ENCODE results near the gene GALNTL6.
"Not testable (repeated sequence)": the region's sequence is repeated elsewhere in the genome, so short reads cannot be mapped to it uniquely, and the experiment has no call there.

GALNTL6 gene

DNA sequence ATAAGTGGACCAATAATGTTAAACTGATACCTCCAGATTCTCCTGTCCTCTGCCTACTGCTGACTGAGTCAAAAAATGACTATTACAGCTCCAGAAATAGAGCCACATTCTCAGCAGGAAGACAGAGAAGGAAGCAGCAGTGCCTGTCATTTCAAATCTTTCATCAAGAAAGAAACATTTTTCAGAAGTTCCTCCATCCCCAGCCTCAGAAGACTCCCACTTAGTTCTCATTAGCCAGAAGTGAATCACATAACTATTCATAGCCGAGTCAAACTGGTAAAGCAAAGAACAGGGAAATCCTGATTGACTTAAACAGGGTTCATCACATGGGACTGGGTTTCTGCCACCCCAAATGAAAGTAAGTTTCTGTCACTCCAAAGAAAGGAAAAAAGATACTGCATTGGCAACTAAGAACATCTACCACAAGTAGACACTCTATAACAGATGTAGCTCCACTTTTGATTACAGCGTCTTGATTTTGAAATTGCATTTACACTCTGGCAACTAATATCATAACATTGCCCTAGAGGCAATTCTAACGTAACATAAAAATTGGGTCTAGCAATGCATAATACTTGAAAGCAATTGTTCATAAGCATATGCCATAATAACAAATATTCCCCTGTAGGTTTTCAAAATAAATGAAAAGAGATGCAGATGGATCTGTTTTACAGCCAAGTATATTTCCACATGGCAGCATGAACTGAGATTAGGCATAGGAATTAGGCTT is 599.8 kb downstream of the GALNTL6 start:
- no peak for DNase-seq

DNA sequence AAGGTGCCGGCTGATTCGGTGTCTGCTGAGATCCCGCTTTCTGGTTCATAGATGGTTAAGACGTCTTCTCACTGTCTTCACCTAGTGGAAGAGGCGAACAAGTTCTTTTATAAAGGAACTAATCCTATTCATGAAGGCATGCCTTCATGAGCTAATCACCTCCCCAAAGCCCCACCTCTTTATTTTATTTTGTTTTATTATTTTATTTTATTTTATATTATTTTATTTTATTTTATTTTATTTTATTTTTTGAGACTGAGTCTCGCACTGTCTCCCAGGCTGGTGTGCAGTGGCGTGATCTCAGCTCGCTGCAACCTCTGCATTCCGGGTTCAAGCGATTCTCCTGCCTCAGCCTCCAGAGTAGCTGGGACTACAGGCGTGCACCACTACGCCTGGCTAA is 615.8 kb downstream of the GALNTL6 start:
- not testable (repeated sequence) for DNase-seq

DNA sequence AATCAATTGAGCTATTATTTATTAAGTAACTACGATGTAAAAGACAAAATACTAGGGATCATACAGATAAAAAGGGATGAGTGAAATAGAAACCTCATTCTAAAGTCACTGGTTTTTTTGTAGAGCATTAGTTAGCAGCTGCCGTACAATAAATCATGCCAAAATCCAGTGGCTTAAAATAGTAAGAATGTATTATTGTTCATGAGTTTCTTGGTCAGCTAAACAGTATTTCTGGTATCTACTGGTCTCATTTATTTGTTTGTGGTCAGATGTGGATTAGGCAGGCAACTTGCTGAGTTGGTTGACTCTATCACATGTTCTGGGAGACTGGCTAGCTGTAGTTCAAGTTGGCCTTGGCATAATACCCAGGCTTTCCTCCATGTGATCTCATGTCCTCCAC is 667.3 kb downstream of the GALNTL6 start:
- no peak for DNase-seq

DNA sequence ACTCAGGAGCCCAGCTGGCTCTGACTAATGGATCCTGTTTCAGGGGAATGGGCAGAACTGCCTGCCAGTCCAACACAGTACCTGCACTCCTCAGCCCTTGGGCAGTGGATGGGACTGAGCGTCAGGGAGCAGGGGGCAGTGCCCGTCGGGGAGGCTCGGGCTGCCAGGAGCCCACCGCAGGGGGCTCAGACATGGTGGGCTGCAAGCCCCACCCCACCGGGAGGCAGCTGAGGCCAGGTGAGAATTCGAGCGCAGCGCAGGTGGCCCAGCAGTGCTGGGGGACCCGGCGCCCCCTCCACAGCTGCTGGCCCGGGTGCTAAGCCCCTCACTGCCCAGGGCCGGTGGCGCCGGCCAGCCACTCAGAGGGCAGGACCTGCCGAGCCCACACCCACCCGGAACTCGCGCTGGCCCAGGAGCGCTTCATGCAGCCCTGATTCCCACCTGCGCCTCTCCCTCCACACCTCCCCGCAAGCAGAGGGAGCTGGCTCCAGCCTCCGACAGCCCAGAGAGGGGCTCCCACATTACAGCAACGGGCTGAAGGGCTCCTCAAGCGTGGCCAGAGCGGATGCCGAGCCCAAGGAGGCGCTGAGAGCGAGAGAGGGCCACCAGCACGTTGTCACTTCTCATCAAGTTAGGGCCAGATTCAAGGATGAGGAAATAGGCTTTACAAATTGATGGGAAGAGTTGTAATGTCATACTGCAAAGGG is 668.8 kb downstream of the GALNTL6 start:
- DNase-seq = no peak

DNA sequence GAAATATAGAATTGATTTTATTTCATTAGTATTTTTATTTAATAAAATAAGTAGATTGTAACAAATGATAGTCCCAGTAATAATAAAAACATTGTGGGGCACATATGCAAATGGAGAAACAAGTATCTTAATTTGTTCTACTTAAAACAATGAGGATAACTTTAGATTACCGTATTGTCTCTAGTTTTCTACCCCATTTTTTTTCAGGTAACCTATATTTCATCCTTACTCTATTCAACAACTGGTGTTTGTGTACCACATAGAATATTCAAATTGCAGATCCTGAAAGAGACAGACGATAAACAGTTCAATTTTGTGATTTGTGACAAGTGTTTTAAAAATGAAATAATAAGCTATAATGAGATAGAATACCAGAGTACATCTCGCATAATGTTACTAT is 671.8 kb downstream of the GALNTL6 start:
- no peak for DNase-seq

DNA sequence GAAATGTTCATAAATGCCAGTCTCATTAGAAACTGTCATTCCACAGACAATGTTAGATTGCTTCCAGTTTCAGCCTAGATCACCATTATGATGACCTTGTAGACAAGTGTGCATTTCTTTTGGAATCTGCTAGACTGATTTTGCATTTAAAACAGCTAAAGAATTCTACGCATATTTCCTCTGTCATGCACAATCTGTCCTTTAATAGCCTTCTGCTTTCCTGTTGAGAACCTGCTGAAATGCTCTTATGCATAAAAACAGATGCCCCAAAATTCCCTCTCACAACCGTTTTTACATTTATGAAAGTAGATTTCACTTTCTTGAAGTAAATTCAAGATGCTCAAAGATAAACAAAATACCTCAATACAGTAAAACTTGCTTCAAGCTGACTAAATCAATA is 673.3 kb downstream of the GALNTL6 start:
- no peak for DNase-seq

DNA sequence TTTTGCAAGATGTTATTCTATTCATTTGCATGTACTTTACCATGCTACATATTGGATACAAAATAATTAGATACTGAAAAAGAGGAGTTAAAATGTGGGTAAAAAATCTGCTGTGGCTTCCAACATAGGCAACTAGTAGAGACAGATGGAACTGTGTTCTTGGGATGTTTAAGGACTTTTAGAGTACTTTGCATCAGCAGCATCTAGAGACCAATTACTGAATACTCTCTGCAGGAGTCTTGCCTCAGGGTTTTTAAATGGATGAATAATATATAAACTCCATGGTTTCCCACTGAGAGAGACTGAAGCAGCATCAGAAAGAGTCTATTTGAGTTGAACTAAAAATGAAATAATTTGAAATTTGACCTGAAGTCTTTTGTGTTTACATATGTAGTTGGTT is 676.7 kb downstream of the GALNTL6 start:
- DNase-seq = no peak

DNA sequence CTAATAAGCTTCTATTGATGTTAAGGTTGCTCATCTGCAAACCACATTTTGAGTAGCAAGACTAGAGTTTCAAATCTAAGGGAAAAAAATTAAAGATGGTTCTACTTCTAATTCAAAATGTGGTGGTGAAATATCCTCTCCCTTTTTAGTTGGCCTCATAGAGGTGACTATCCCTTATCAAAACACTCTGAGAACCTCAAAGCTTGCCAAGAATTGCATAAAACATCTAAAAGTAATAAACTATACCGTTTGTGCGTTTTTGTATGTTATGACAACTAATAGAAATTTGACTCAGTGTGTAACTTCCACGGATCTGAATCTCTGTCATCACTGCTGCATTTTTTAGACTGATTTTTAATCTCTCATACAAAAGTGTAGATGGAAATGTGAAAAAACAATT is 682.6 kb downstream of the GALNTL6 start:
- no peak for DNase-seq

DNA sequence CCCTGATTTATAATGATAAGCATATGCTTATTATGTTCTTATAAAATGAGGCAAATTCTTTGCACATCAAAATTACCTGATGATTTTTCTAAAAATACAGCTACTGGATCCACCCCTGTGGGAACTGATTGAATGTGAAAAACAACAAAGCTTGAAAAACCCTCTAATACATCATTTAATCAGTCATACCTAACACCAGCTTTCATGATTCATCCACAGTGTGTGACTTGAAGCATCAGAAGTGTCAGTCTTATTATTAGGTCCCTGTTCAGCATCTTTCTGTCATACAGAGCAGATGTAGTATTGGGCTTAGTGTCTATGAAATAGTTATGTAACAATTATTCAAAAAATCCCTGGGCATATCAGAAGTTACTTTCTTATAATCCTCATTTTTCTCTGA is 684.1 kb downstream of the GALNTL6 start:
- no peak for DNase-seq

DNA sequence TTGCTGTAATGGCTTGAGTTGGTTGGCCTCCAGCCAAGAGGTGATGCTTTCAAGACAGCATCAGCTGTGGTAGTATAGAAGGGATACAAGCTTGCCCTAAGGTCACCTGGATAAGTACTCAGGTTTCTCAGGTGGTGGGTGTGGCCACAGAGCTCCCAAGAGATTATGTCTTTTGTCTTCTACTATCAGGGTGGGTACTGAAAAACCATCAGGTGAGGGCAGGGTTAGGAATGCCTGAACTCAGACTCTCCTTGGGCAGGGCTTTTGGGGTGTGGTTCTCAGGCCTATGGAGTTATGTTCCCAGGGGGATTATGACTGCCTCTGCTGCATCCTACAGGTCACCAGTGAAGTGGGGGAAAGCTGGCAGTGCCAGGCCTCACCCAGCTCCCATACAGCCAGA is 700.8 kb downstream of the GALNTL6 start:
- DNase-seq = no peak

DNA sequence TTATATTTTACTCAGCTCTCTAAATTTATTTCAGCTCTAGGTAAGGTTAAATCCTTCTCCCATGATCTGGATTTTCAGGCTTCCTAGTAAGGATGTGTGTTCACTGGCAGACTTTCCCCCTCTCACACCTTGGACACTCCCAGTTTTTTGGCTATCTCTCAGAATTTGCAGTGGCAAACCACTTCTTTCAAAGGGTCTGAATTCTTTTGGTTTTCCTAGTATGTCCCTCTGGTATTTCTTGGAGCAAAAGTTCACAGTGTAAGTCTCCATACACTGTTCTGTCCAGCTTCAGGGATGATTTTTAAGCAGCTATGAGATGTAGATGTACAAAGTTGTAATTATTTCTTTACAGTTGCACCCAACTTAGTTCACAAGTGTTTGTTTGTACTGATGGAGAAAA is 701.6 kb downstream of the GALNTL6 start:
- DNase-seq = no peak

DNA sequence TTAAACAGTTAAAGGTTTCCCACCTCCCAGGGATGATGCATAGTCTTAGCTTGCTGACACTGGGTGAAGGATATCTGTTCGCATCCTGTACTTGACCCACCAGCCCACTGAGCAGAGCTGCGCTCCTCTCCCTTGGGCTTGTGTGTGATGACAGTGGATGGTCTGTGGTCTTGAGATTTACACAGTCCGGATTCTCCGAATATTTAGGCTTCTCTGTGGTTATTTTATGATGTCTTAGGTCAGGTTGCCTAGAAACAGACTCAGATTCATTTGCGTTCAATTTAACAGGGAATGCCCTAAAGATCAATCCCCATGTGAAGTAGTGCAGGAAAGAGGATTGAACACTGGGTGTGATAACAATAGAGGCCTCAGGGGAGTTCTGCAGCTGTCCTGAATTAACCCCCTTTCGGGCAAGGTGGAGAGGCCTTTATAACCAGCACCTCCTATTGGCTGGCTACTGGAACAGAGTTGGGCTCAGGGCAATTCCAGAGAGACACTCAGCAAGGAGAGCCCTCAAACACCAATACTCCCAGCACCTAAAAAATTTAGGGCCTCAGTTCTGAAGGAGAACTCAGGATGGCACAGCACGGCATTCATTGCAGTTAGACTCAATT is 702.2 kb downstream of the GALNTL6 start:
- DNase-seq = no peak

DNA sequence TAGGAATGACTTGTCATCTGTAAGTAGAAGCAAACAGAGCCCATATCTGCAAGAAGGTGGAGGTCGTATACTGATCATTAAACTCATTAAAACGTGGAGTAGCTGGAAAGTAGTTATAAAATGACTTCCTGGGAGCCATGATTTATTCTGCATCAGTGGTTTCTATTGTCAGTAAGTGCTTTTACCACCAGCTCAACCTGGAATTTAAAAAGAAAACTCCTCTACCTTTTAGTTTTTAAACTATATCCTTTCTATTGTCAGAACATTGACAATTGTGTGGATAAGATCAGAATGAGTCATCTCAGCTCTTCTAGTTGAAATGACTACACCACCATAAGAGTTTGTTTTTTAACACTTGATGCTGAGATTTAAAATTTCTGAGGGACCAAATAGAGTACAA is 704.2 kb downstream of the GALNTL6 start:
- no peak for DNase-seq

DNA sequence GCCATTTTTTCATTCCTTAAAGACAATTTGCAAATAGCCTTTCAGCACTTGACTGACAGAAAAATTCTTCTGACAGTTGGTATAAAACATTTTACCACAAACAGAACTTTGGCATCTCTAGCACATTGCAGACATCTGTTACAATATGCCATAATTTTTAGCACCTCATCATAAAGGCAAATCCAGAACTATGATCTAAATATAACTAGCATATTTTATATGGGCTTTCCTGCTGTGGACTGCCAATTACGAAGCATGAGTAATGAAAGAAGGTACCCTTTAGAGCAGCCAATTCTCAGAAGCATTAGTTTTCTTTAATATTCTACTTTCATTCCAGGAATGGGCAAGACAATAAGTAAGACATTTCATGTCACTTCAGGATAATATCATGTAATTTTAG is 708.0 kb downstream of the GALNTL6 start:
- no peak for DNase-seq

DNA sequence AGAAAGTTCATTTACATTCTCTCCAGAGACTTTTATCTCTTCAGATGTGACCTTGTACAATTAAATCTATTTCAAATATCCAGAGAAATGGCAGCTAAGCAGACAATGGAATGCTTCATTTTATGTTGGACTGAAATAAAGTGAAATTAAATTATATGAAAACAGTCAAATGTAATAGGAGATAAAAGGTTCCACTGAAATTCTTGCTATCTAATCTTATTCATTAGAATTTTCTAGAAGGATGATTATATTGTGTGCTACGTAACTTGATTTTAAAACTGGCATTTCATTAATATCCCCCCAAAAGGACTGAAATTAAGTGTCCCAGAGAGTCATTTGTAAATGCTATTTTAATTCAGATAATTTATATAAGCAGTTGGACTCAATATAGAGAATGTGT is 708.5 kb downstream of the GALNTL6 start:
- no peak for DNase-seq

DNA sequence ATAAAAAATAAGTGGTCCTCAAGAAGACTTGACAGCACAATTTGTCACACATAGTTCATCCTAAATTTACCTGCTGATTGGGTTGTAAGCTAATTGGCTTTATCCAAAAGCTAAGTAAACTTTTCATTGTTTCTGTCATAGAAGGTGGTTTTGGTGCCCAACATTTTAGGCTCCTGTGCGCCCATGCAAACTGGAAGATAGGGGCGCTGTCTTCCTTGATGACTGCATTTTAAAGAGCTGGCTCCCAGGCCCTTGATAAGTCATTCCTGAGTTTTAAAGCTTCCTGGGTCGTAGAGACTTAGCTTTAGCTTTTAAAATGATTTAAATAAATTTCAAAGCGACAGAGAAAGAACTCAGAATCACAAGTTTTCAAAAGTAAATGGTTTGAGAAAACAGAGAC is 730.0 kb downstream of the GALNTL6 start:
- no peak for DNase-seq

DNA sequence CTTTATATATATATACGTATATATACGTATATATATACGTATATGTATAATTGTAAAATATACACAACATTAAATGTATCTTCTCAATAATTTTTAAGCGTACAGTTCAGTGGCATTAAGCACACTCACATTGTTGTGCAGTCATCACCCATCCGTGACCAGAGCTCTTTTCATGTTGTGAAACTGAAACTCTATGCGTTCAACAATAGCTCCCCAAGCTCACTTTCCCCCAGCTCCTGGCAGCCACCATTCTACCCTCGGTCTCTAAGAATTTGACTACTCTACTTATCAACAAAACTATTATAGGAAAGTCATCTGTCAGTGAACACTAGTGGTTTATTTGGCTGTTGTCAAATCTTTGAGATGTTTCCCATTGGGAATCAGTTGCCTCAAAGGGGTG is 733.6 kb downstream of the GALNTL6 start:
- DNase-seq = no peak

DNA sequence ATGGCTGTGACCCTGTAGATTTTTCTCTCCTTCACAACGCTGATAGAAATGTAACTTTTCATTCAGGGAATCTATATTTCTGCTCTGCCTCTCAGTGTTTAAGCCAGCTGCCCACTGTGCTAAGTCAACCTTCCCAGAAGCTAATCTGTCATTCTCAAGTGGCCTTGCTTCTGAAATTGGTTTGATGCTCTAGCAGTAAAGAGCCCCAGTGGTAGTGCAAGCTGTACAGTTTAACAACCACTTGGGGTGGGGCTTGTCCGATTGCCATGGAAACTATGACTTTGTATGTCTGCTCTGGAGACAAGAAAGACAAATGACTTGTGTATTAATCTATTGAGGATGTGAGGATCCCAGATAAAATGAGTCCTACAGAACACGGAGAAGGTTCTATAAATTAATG is 734.5 kb downstream of the GALNTL6 start:
- DNase-seq = no peak

DNA sequence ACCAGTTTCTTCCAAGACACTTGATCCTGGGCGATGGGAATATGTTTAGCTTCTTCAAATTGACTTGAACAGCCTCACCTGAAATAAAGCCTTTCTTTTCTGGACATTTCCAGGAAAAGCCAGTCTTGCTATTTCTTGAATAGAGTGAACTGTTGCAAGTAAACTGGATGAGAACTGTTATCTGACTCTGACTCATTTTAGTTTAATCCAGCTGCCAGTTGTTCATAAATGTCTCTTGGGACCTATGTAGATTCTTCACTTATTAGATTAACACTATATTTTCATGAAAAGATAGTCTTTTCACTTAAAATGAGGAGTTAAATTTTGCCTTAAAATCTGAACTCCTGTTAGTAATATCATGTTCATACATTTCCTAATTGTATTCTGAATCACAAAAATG is 740.0 kb downstream of the GALNTL6 start:
- no peak for DNase-seq

DNA sequence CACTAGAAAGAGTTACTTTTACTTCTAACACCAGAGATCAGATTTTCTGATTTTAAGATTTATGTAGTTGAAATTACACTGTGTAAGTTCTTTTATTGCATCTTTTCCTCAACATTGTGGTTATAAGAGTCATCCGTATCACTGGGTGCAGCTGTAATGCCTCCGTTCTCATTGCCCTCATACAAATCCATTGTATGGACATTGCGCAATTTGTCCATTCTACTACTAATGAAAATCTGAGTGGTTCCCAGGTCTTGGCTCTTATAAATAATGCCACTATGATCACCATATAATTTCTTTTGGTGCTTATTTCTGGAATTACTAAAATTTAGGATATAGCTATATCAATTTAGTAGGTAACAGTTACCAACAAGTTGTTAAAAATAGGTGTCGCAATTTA is 741.4 kb downstream of the GALNTL6 start:
- DNase-seq = no peak

DNA sequence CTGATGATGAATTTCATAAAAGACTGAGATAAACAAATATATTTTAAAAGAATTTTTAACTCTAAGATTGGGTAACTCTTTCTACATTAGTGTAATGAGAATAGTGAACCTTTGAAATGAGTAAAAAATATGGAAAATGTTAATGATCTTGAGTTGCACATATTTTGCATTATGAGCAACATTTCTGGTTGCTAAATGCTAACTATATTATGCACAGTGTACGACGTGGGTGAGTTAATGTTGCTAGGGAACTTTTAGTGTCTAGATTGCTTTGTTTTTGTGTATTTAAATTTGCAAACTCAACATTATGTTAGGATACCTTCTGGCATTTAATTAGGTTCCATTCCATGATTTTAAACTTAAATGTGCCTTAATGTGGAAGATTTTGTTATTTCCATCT is 742.5 kb downstream of the GALNTL6 start:
- no peak for DNase-seq

DNA sequence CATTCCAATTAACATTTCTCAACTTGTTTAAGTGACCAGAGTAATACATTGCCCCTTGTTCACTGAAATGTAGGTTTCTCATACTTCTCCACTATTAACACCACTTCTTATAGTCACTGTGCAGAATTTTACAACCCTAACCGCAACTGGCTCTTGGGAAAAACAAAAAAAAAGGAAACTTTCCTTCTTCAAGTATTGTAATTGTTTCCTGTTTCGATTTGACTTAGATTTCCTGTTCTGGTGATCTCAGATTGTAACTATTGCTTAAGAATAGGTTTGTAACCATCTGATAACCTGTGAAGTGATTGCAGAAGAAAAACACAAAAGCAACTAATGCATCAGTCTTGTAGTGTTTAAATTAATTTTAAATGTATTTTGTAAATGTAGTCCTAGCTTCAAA is 760.7 kb downstream of the GALNTL6 start:
- DNase-seq = no peak

DNA sequence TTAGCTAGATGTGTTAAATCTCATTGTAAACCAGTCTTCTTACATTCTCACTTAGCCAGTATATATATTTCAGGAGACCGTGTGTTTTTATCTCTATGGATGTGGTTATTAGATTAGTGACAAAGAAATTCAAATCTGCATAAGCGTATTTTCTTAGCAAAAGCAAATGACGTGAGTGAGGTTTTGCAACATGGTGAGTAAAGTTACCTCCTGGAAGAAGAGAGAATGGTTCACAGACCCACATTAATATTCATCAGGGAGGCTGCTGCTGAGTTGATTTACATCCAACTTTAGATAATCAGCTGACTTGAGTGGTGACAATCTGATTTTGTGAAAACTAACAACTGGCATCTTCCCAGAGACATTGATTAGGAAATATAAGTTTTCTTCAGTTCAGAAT is 765.5 kb downstream of the GALNTL6 start:
- no peak for DNase-seq

DNA sequence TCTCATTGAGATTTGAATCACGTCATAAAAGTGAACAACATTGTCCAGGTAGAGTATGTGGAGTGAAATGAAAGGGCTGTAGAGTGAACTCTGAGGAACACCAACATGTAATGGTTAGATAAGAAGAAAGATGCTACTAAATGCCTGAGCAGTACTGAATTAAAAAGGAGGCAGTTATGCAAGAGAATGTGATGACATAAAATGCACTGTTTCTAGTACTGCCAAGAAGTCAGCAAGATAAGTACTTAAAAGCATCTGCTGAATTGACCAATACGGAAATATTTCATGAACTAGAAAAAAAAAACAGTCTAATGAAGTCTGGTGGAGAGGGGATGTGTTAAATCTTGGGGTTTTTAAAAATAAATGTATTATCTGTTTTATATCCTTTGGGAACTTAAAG is 771.6 kb downstream of the GALNTL6 start:
- DNase-seq = no peak

DNA sequence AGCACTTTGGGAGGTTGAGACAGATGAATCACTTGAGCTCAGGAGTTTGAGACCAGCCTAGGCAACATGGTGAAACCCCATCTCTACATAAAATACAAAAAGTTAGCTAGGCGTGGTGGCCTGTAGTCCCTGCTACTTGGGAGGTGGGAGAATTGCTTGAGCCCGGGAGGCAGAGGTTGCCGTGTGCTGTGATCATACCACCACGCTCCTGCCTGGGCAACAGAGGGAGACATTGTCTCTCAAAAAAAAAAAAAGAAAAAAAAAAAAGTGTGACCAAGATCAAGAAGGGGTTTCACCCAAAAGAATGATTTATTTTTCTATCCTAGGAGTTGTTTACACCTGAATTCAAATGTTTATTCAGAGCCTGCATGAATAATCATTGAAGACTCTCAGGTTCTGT is 783.0 kb downstream of the GALNTL6 start:
- DNase-seq = no peak
